ENCODE results near the gene PSMD13. TPM values are rescaled to one million over a fixed set of nuclear protein-coding genes. Genes with fewer than 3 reads are reported as not detected.

PSMD13 gene
- total RNA-seq, 4 donors from 2014 or later = 64.7 to 111 (median 77.7) TPM

- H3K27ac ChIP-seq = peak overlapping the region; percentile 57 to 96 (median 94)
- H3K4me3 ChIP-seq (replicated peaks in 1 of 3) = peak overlapping the region; percentile 67 to 90 (median 88)
- 0% methylated on average over 20 to 28 of the region's 57 CpGs for WGBS, 2 donors
- H3K27me3 ChIP-seq = no peaks in the 10 kb centered on the region
- peak; percentile 74 to 86 for DNase-seq
- no peaks in the 10 kb centered on the region for H3K9me3 ChIP-seq
- H3K4me1 ChIP-seq = peaks cover 21 to 32% of the 10 kb centered on the region in 2 donors
- intact Hi-C loops (cut with DNase I) = loop anchor here (10.0 kb wide), 3 partner anchors 76 to 296 kb away; partner anchors contain the start of genes PGGHG, PTDSS2 and RNH1
- TF ChIP-seq CTCF (IDR thresholded peaks at IDR 0.05) (no peak), POLR2A (IDR thresholded peaks at IDR 0.05) (peak in 1 of 2 donors; percentile 86)
- peaks cover 40 to 50% of the 10 kb centered on the region in 2 donors for H3K36me3 ChIP-seq
Observed at GRCh38 chr11:208181-208916, 28.4 kb upstream of the PSMD13 start.

- intact Hi-C loops (cut with DNase I) = loop anchor here (10.0 kb wide), 3 partner anchors 76 to 296 kb away; partner anchors contain the start of genes PGGHG, PTDSS2 and RNH1
- WGBS, 2 donors = 0 to 1% methylated on average over 18 to 20 of the region's 26 CpGs
- TF ChIP-seq POLR2A (IDR thresholded peaks at IDR 0.05) = no peak
- TF ChIP-seq CTCF (IDR thresholded peaks at IDR 0.05) = no peak
- Histone ChIP-seq H3K4me3 (replicated peaks in 1 of 3) (peak overlapping the region; percentile 67 to 90 (median 88)), H3K9me3 (no peaks in the 10 kb centered on the region), H3K4me1 (peaks cover 21 to 32% of the 10 kb centered on the region in 2 donors), H3K27me3 (no peaks in the 10 kb centered on the region), H3K36me3 (peaks cover 42 to 50% of the 10 kb centered on the region in 2 donors), H3K27ac (peak overlapping the region; percentile 57 to 96 (median 94))
- no peak for DNase-seq
Observed at GRCh38 chr11:208917-209260, 27.9 kb upstream of the PSMD13 start.

GRCh38 chr11:209275-210121, 27.3 kb upstream of the PSMD13 start:
- DNase-seq = no peak
- no peak for TF ChIP-seq CTCF (IDR thresholded peaks at IDR 0.05)
- TF ChIP-seq POLR2A (IDR thresholded peaks at IDR 0.05) = no peak
- intact Hi-C loops (cut with DNase I) = loop anchor here (10.0 kb wide), 3 partner anchors 75 to 295 kb away; partner anchors contain the start of genes PGGHG, PTDSS2 and RNH1
- Histone ChIP-seq H3K27me3 (no peaks in the 10 kb centered on the region), H3K9me3 (no peaks in the 10 kb centered on the region), H3K4me1 (peaks cover 21 to 32% of the 10 kb centered on the region in 2 donors), H3K36me3 (peaks cover 44 to 52% of the 10 kb centered on the region in 2 donors), H3K27ac (peak overlapping the region in 2 of 3 donors; percentile 94 to 96), H3K4me3 (replicated peaks in 1 of 3) (peak overlapping the region; percentile 67 to 90 (median 88))
- WGBS, 2 donors = 57 to 58% methylated on average over 6 to 21 of the region's 29 CpGs

GRCh38 chr11:210122-210802, 26.5 kb upstream of the PSMD13 start:
- Histone ChIP-seq H3K4me1 (peaks cover 21 to 28% of the 10 kb centered on the region in 2 donors), H3K9me3 (no peaks in the 10 kb centered on the region), H3K27me3 (no peaks in the 10 kb centered on the region), H3K36me3 (peaks cover 44 to 49% of the 10 kb centered on the region in 2 donors), H3K27ac (no peak overlapping the region), H3K4me3 (replicated peaks in 1 of 3) (no peak overlapping the region)
- TF ChIP-seq POLR2A (IDR thresholded peaks at IDR 0.05) (no peak), CTCF (IDR thresholded peaks at IDR 0.05) (no peak)
- 91 to 93% methylated on average over 8 to 9 of the region's 9 CpGs for WGBS, 2 donors
- DNase-seq = no peak
- intact Hi-C loops (cut with DNase I) = no loop called here
